Body of pancreas (tissue), 4 donors: Measurements from ENCODE around the gene DOC2A.

Experiments used
- CTCF ChIP-seq, 7 experiments: fragments of 450-650 bp in 4 of 7; fragments of 200-600 bp in 3 of 7; sonication (generic) in 3 of 7; IDR thresholded peaks; one replicate each; pipeline ENCODE4 v1.5.1; 2016 to 2019; ENCODE audit warnings: antibody characterized with exemption in 7 of 7
- POLR2A ChIP-seq, 3 donors: fragments of 450-650 bp; IDR thresholded peaks; one replicate each; pipeline ENCODE4 v1.6.1; 2016; ENCODE audit warnings: antibody characterized with exemption in 3 of 3, mild to moderate bottlenecking in 2 of 3

GRCh38 chr16:30040221-30040620 lies 29.4 kb upstream of the DOC2A start:
- TF ChIP-seq CTCF (IDR thresholded peaks at IDR 0.05): no peak
- TF ChIP-seq POLR2A (IDR thresholded peaks at IDR 0.05): no peak
